Femur (tissue), 1 donor: Measurements from ENCODE around the gene PDHX.

Source experiments
- DNase-seq: peaks from one replicate; pipeline ENCODE4 v3.0.0-alpha.2; 2017

Gene PDHX

GRCh38 chr11:34957606-34958005, 41.2 kb downstream of the PDHX start:
- no peak for DNase-seq

GRCh38 chr11:34959770-34960169, 43.4 kb downstream of the PDHX start:
- no peak for DNase-seq

GRCh38 chr11:34960277-34960676, 43.9 kb downstream of the PDHX start:
- DNase-seq, result no peak

GRCh38 chr11:34962034-34962433, 45.6 kb downstream of the PDHX start:
- DNase-seq, result no peak

- DNase-seq, result no peak
Observed at GRCh38 chr11:34963351-34963750, 46.9 kb downstream of the PDHX start.

GRCh38 chr11:34964610-34965331, 48.4 kb downstream of the PDHX start:
- no peak for DNase-seq

GRCh38 chr11:34968862-34969261, 52.4 kb downstream of the PDHX start:
- no peak for DNase-seq

GRCh38 chr11:34970033-34970432, 53.6 kb downstream of the PDHX start:
- no peak for DNase-seq

- no peak for DNase-seq
Observed at GRCh38 chr11:34970480-34970879, 54.1 kb downstream of the PDHX start.

GRCh38 chr11:34971928-34972327, 55.5 kb downstream of the PDHX start:
- DNase-seq, result no peak

- DNase-seq, result no peak
Observed at GRCh38 chr11:34972366-34972765, 55.9 kb downstream of the PDHX start.

GRCh38 chr11:34972892-34973291, 56.5 kb downstream of the PDHX start:
- no peak for DNase-seq

- DNase-seq, result no peak
Observed at GRCh38 chr11:34975482-34975881, 59.1 kb downstream of the PDHX start.

- no peak for DNase-seq
Observed at GRCh38 chr11:34976496-34977088, 60.2 kb downstream of the PDHX start.

GRCh38 chr11:34977089-34977912, 60.9 kb downstream of the PDHX start:
- no peak for DNase-seq

GRCh38 chr11:34978236-34979191, 62.1 kb downstream of the PDHX start:
- no peak for DNase-seq

- no peak for DNase-seq
Observed at GRCh38 chr11:34984514-34984913, 68.1 kb downstream of the PDHX start.

- DNase-seq, result no peak
Observed at GRCh38 chr11:34986883-34987520, 70.6 kb downstream of the PDHX start.

- DNase-seq, result no peak
Observed at GRCh38 chr11:34987617-34988016, 71.2 kb downstream of the PDHX start.

GRCh38 chr11:34988294-34989255, 72.2 kb downstream of the PDHX start:
- no peak for DNase-seq

- DNase-seq, result no peak
Observed at GRCh38 chr11:34990916-34991315, 74.5 kb downstream of the PDHX start.
